Stimulated activated naive B cell treated with anti-CD40 and anti-IgM and Interleukin-4, amounts not matched to agents 10 μg/mL and 1 μg/mL and 100 μg/mL, for 72 hours (primary cell): ENCODE measurements around the gene RTP5.
A peak's percentile ranks its signal among the peaks of the same experiment; 100 is the strongest.
"Not testable (repeated sequence)": the region's sequence is repeated elsewhere in the genome, so short reads cannot be mapped to it uniquely, and the experiment has no call there.

Source experiments
- ATAC-seq, 2 donors: fragments of 150-1000 bp; cut with Tn5 transposase; replicated peaks; 2 replicates each; pipeline ENCODE4 v1.10.0; 2021; ENCODE audit warnings: moderate library complexity in 1 of 2
- DNase-seq: peaks from one replicate; pipeline ENCODE4 v3.0.0; 2021
- H3K27ac Mint-ChIP-seq: one replicate; pipeline ENCODE4 v1.8.0; 2022; ENCODE audit warnings: mild to moderate bottlenecking, mixed read lengths
- H3K27me3 Mint-ChIP-seq, 2 donors: one replicate each; pipeline ENCODE4 v1.8.0; 2022; ENCODE audit warnings: mixed read lengths in 2 of 2
- H3K36me3 Mint-ChIP-seq, 2 donors: one replicate each; pipeline ENCODE4 v1.8.0; 2022; ENCODE audit warnings: mixed read lengths in 2 of 2, mild to moderate bottlenecking in 1 of 2
- H3K4me1 Mint-ChIP-seq, 2 donors: one replicate each; pipeline ENCODE4 v1.8.0; 2022; ENCODE audit warnings: mixed read lengths in 2 of 2, mild to moderate bottlenecking in 1 of 2
- H3K4me3 Mint-ChIP-seq, 2 donors: one replicate each; pipeline ENCODE4 v1.8.0; 2022; ENCODE audit warnings: mild to moderate bottlenecking in 2 of 2, mixed read lengths in 2 of 2, moderate library complexity in 1 of 2
- H3K9me3 Mint-ChIP-seq, 2 donors: one replicate each; pipeline ENCODE4 v1.8.0; 2022; ENCODE audit warnings: mixed read lengths in 2 of 2, mild to moderate bottlenecking in 1 of 2

Gene RTP5

DNA sequence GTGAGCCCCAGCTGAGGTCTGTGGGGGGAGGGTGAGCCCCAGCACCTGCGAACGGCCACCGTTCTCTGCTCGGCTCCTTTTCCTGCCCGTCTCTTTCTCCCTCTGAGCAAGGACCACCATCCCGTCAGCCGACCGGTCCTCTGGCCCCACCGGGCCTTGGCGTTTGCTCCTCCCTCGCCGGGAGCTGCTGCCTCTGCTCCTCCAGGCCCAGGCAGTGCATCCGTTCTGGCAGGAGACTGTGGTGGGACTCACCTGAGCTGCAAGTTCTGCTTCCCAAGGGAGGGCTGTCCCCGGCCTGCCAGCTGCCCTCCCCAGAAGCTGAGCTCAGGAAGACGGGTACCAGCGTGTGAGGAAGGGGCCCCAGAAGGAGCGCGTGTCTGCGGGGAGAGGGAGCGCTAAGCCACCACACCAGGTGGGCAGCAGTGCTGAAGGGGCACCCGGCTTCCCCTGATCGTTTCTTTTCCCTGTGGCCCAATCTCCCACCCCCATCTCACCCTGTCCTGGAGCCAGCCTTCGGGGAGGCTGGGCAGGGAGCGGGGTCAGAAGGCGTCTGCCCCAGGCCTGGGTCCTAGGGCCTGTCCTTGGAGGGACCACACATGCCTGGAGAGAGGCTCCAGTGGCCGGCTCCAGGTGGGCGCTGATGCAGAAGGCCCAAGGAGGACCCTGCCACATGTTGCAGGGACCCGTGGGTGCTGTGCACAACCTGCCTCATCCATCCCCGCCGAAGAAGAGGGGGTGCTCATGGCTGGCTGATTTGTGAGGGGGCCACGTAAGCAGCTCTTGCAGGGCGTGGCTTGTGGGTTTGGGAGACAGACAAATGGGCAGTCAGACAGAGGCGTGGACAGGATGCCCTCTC is 2.5 kb upstream of the RTP5 start:
- DNase-seq = no peak
- ATAC-seq = no peak
- peaks cover 44 to 66% of the 10 kb centered on the region in 2 donors for H3K27me3 Mint-ChIP-seq
- H3K36me3 Mint-ChIP-seq = peaks cover 6 to 10% of the 10 kb centered on the region in 2 donors
- no peak overlapping the region for H3K27ac Mint-ChIP-seq
- H3K9me3 Mint-ChIP-seq = peaks cover 7 to 12% of the 10 kb centered on the region in 2 donors
- peaks cover 36 to 53% of the 10 kb centered on the region in 2 donors for H3K4me1 Mint-ChIP-seq
- H3K4me3 Mint-ChIP-seq = no peak overlapping the region

DNA sequence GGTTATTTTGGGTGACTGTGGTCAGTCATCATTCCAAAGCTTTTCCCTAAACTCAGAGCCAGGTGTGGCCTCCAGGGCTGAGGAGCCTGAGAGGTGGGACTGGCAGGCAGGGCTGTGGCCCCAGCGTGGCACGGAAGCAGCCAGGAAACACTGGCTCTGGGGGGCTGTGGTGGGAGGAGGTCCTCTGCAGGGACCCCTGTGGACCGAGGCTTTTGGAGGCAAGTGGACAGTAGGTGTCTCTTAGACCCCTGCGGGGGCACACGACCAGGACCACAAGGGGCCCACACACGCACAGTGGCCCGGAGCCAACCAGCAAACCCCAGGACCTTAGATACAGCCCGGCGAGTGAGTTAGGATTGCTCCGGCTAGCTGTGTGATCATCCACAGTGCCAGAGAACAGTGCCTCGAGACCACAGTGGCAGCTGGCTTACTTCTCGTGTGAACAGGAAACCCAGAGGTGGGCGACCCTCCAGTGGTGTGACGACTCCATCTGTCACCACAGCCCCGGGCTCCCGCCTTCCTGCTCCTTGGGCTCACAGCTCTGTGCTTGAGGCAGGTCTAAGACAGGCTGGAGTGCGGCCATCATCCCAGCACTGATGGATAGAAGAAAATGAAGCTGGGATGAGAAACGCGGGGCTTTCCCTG is 1.6 kb upstream of the RTP5 start:
- Mint-ChIP-seq H3K4me1 (peaks cover 40 to 56% of the 10 kb centered on the region in 2 donors), H3K27me3 (peaks cover 47 to 65% of the 10 kb centered on the region in 2 donors), H3K36me3 (peaks cover 6 to 10% of the 10 kb centered on the region in 2 donors), H3K9me3 (peaks cover 7 to 12% of the 10 kb centered on the region in 2 donors), H3K27ac (no peak overlapping the region), H3K4me3 (no peak overlapping the region)
- ATAC-seq = peak; percentile 19 to 35
- no peak for DNase-seq

DNA sequence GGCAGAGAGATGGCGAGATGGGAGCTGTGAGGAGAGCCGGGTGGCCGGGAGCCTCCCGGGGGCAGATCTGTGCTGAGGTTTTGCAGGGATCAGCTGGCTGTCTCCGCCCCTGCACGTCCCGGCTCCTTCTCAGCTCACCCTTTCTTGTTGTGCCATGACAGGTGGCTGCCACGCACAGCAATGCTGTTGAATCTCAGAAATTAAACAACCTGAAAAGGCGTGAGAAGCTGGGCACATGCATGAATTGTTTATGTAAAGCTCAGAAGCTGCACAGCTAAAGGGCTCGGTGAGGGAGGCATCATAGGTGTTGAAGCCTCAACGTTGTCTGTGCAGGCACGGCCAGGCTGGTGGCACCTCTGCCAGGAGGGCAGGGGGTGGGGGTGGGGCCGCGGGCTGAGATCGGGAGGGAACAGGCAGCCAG is 858 bp upstream of the RTP5 start:
- no peak overlapping the region for H3K4me3 Mint-ChIP-seq
- peaks cover 41 to 60% of the 10 kb centered on the region in 2 donors for H3K27me3 Mint-ChIP-seq
- no peak overlapping the region for H3K27ac Mint-ChIP-seq
- ATAC-seq = no peak
- peaks cover 8 to 10% of the 10 kb centered on the region in 2 donors for H3K36me3 Mint-ChIP-seq
- peaks cover 9 to 15% of the 10 kb centered on the region in 2 donors for H3K9me3 Mint-ChIP-seq
- peaks cover 36 to 49% of the 10 kb centered on the region in 2 donors for H3K4me1 Mint-ChIP-seq
- no peak for DNase-seq

DNA sequence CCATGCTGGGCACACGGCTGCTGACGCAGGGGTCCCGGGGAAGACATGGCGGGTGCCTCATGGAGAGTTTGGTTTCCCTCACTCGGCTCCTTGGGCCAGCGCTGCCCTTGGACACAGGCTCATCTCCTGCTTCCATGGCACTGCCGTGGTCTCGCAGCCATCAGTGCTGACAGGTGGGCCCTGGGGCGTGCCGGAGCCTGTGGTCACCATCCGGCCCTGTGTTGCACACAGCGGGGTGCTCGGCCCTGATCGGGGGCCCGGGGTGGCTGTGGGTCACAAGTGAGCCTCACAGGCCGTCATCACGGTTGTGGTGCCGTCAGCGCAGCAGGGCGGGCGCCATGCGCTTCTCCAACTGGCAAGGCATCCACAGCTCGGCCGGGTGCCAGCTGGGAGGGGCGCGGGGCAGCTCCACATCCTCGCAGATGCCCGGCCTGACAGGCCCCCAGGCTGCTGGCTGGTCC is 582 bp downstream of the RTP5 start:
- no peak overlapping the region for H3K27ac Mint-ChIP-seq
- DNase-seq (no peak), ATAC-seq (no peak)
- no peak overlapping the region for H3K4me3 Mint-ChIP-seq
- H3K4me1 Mint-ChIP-seq = peaks cover 25 to 36% of the 10 kb centered on the region in 2 donors
- peaks cover 4 to 6% of the 10 kb centered on the region in 2 donors for H3K9me3 Mint-ChIP-seq
- peaks cover 0 to 4% of the 10 kb centered on the region in 2 donors for H3K36me3 Mint-ChIP-seq
- H3K27me3 Mint-ChIP-seq = peaks cover 29 to 49% of the 10 kb centered on the region in 2 donors

DNA sequence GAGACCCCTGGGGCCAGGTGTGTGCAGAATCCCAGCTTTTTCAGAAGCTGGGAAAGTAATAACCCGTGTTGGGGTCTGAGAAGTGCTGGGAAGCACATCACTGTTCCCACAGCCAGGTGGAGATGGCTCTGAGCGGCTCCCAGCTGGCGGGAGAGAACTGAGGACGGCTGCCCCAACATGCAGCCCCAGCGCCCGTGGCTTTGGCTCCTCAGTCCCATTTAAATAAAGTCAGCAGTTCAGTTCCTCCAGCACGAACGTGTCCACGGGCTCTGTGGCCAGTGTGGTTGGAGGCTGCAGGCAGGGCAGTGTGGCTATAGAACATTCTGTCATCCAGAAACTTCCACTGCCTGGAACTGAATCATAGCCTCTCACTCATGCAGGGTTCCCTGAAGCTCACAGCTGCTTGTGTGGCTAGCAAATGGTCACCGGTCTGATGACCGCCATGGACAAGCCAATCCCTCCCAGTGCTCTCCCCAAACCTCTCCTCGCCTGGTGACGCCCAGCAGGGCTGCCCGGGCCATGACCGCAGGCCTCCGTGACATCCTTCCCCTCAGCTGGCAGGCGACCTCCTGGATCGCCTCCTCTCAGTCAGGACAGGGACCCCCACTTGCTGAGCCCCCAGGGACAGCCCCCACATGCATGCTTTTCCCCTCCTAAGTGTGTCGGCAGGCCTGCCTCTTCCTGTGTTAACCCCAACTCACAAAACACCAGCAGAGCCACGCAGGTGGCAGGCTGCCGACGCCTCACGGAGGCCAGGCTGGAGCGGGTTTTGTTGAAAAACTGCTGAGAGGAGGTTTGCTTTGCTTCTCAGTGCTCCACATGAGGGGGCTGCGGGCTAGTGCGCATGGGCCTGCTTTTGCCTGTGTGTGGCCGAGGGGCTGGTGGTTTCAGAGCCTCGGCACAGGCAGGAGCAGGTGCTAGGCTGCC is 1.3 kb downstream of the RTP5 start:
- Mint-ChIP-seq H3K9me3 (peaks cover 9% of the 10 kb centered on the region in 2 donors), H3K36me3 (peaks cover 0 to 7% of the 10 kb centered on the region in 2 donors), H3K27me3 (peaks cover 21 to 41% of the 10 kb centered on the region in 2 donors), H3K4me1 (peaks cover 21 to 28% of the 10 kb centered on the region in 2 donors), H3K4me3 (no peak overlapping the region), H3K27ac (peak overlapping the region; percentile 77)
- ATAC-seq (peak; percentile 40 to 42), DNase-seq (no peak)

DNA sequence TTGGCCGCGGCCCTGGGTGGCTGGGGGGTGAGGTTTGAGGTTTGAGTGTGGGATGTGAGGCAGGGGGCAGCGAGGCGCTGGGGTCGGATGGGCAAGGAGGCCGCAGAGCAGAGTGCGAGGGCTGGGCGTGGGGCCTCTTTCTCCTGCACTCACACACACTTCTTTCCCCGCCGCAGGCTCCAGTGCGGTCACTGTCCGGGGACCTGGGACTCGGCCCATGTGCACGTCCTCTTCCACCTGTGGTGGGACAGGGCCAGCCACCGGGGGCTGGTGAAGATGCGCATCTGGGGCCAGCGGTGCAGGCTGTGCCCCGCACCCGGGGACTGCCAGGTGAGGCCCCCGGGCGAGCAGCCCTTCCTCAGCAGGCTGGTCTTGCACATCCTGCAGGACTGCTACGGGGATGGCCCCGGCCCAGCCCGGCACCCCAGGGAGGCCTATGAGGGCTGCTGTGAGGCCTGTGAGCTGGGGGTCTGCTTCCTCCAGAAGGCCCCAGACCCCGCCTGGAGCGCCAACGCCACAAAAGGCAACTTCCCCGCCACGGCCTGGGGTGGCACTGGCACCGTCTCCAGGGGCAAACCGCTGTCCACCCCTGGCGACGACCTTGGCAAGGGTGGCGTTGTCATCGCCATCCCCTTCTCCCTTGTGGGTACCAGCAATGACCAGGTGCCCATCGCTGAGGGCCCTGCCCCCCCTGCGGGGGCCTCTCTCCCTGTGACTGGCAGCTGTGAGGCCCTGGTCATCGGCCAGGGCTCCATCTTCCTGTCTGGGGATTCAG is 2.2 kb downstream of the RTP5 start:
- no peak overlapping the region for H3K4me3 Mint-ChIP-seq
- no peak for ATAC-seq
- H3K36me3 Mint-ChIP-seq = peaks cover 0 to 7% of the 10 kb centered on the region in 2 donors

DNA sequence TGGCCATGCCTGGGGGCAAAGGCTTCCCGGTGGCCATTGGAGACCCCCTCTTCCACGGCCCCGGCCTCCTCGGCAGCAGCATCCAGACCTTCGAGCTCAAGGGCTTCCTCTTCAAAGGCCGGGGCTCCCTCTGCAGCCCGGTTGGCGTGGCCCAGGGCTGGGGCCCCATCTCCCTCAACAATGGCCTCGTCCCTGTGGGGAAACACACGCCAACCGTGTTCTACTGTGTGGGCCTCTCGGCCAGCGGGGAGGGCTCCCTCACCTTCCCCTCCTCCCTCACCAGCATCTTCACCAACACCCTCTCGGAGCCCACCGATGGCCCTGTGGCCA is 2.7 kb downstream of the RTP5 start:
- DNase-seq (no peak), ATAC-seq (no peak)
- no peak overlapping the region for H3K27ac Mint-ChIP-seq
- peaks cover 9% of the 10 kb centered on the region in 2 donors for H3K9me3 Mint-ChIP-seq
- peaks cover 19 to 32% of the 10 kb centered on the region in 2 donors for H3K27me3 Mint-ChIP-seq
- peak overlapping the region in 1 of 2 donors; percentile 10 for H3K4me3 Mint-ChIP-seq
- H3K36me3 Mint-ChIP-seq = peaks cover 0 to 7% of the 10 kb centered on the region in 2 donors
- peaks cover 20 to 26% of the 10 kb centered on the region in 2 donors for H3K4me1 Mint-ChIP-seq

More for the DNA sequence above, 2.2 kb downstream of the RTP5 start:
- Mint-ChIP-seq H3K27ac (peak overlapping the region; percentile 77), H3K4me1 (peaks cover 20 to 26% of the 10 kb centered on the region in 2 donors), H3K9me3 (peaks cover 9% of the 10 kb centered on the region in 2 donors), H3K27me3 (peaks cover 19 to 37% of the 10 kb centered on the region in 2 donors)
- DNase-seq = no peak

DNA sequence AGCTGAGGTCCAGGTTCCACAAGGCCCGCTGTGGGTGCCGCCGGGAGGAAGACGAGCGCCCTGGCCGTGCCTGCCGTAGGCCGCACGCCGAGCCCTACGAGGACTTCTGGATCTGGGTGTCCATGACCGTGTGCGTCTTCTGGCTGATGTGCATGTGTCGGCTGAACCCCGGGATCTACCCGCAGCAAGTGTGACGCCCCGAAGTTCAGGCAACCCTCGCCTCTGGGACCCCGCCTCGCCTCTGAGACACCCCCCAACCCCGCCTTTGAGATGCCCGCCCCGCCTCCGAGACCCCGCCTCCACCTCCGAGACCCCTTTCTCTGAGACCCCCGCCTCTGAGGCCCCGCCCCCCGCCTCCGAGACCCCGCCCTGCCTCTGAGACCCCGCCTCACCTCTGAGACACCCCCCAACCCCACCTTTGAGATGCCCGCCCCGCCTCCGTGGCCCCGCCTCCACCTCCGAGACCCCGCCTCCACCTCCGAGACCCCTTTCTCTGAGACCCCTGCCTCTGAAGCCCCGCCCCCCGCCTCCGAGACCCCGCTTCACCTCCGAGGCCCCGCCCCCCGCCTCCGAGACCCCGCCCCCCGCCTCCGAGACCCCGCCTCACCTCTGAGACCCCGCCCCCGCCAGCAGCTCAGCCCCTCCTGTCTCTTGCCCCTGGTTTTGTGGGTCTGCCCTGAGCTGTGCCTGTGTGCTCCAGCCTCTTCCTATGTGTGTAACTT is 3.7 kb downstream of the RTP5 start:
- no peak for DNase-seq
- H3K4me3 Mint-ChIP-seq = no peak overlapping the region
- H3K4me1 Mint-ChIP-seq = peaks cover 17 to 19% of the 10 kb centered on the region in 2 donors
- peaks cover 0 to 7% of the 10 kb centered on the region in 2 donors for H3K36me3 Mint-ChIP-seq
- peak overlapping the region; percentile 75 for H3K27ac Mint-ChIP-seq
- peaks cover 17 to 26% of the 10 kb centered on the region in 2 donors for H3K27me3 Mint-ChIP-seq
- no peak for ATAC-seq
- peaks cover 9% of the 10 kb centered on the region in 2 donors for H3K9me3 Mint-ChIP-seq

DNA sequence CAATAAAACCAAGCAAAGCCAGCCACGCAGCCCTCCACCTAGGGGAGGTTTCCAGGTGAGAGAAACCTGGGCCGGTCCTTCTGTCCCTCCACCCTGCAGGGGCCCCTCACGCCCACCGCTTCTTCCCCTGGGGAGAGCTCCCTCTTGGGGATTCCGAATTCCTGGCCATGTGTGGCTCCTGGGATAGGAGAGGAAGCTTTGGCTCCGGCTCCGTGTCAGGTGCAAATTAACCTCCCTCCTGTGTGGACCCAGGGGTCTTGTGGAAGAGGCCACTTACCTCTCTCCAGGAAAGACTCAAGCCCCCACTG is 4.2 kb downstream of the RTP5 start:
- no peak for DNase-seq
- ATAC-seq = no peak
- H3K9me3 Mint-ChIP-seq = peaks cover 9% of the 10 kb centered on the region in 2 donors
- H3K4me1 Mint-ChIP-seq = peaks cover 17 to 19% of the 10 kb centered on the region in 2 donors
- peaks cover 0 to 7% of the 10 kb centered on the region in 2 donors for H3K36me3 Mint-ChIP-seq
- peak overlapping the region; percentile 75 for H3K27ac Mint-ChIP-seq
- no peak overlapping the region for H3K4me3 Mint-ChIP-seq
- peaks cover 14 to 21% of the 10 kb centered on the region in 2 donors for H3K27me3 Mint-ChIP-seq

DNA sequence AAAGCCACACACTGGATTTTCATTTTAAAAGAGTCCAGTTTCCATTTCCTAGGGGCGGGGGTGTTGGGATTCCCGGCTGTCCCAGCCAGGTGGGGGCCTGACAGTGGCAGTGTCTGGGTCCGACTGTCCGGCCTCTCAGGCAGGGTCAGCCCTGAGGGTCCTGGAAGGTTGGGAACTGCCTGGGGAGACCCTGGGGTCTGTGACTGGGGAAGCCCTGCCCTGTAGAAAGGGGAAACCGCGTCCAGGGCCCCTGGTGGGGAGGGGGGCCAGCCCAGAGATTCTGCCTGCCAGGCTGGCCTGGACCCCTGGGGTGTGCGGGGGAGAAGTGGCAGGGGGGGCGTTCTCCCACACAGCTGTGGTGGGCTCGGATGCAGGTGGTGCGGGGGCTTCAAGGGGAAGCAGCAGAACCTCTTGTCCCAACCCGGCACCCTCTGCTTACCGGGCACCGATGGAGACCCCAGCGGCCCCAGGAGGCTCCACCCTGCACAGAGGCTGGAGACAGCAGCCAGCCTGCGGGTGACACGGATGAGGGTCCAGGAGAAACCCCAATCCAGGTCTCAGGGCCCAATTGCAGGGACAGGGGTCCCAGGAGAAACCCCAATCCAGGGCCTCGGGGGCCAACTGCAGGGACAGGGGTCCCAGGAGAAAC is 4.9 kb downstream of the RTP5 start:
- Mint-ChIP-seq H3K27me3 (peaks cover 14 to 21% of the 10 kb centered on the region in 2 donors), H3K4me3 (no peak overlapping the region), H3K4me1 (peaks cover 17 to 19% of the 10 kb centered on the region in 2 donors), H3K9me3 (peaks cover 9% of the 10 kb centered on the region in 2 donors), H3K27ac (no peak overlapping the region), H3K36me3 (peaks cover 0 to 7% of the 10 kb centered on the region in 2 donors)
- no peak for DNase-seq
- no peak for ATAC-seq

DNA sequence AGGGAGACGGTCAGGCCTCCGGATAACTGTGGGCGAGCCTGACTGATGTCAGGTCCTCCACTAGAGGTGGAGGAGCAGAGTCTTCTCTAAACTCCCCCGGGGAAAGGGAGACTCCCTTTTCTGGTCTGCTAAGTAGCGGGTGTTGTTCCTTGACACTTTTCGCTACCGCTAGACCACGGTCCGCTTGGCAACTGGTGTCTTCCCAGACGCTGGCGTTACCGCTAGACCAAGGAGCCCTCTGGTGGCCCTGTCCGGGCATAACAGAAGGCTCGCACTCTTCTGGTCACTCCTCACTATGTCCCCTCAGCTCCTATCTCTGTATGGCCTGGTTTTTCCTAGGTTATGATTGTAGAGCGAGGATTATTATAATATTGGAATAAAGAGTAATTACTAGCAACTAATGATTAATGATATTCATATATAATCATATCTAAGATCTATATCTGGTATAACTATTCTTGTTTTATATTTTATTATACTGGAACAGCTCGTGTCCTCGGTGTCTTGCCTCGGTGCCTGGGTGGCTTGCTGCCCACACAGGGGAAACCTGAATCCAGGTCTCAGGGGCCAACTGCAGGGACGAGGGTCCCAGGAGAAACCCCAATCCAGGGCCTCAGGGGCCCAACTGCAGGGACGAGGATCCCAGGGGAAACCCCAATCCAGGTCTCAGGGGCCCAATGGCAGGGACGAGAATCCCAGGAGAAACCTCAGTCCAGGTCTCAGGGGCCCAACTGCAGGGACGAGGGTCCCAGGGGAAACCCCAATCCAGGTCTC is 6.4 kb downstream of the RTP5 start:
- H3K36me3 Mint-ChIP-seq, H3K9me3 Mint-ChIP-seq, ATAC-seq, H3K4me3 Mint-ChIP-seq: not testable (repeated sequence)
- DNase-seq = peak; percentile 70
- Mint-ChIP-seq H3K27ac (peak overlapping the region; percentile 91), H3K27me3 (peaks cover 12 to 18% of the 10 kb centered on the region in 2 donors), H3K4me1 (peaks cover 19 to 28% of the 10 kb centered on the region in 2 donors)
